OCI-LY3 (cell line): ENCODE measurements around the gene BLOC1S4.

Source experiments
- EZH2phosphoT487 ChIP-seq: fragments of 200-600 bp; shearing (Covaris generic); IDR thresholded peaks from 2 replicates; pipeline ENCODE4 v1.6.1; 2018; ENCODE audit warnings: antibody characterized with exemption, mixed run types, low read depth
- TF ChIP-seq, protein P1 (sequence below): fragments of 200-600, 300-600 bp; sonication (generic); IDR thresholded peaks from 2 replicates; pipeline ENCODE4 v1.5.1; 2014; ENCODE audit warnings: antibody characterized with exemption, low read length, low read depth

DNA sequence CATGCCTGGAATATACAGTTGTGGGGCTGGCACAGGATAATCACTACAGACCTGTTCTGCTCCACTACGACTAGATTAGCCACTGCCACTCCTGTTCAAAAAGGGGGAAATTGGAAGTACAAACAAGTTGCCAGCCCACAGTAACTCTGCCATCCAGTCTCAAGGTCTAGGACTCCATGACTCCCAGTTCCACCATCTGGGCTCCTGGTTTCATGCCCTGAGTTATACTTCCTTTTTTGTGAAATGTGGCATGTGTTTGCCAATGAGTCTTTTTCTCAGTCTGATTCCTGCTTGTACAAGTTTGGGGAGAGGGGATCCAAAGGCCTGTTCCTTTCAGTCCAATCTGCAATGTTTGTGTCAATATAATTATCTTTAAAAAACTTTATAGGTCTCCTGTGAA lies 1.0 kb upstream of the BLOC1S4 start:
- TF ChIP-seq, protein P1, sequence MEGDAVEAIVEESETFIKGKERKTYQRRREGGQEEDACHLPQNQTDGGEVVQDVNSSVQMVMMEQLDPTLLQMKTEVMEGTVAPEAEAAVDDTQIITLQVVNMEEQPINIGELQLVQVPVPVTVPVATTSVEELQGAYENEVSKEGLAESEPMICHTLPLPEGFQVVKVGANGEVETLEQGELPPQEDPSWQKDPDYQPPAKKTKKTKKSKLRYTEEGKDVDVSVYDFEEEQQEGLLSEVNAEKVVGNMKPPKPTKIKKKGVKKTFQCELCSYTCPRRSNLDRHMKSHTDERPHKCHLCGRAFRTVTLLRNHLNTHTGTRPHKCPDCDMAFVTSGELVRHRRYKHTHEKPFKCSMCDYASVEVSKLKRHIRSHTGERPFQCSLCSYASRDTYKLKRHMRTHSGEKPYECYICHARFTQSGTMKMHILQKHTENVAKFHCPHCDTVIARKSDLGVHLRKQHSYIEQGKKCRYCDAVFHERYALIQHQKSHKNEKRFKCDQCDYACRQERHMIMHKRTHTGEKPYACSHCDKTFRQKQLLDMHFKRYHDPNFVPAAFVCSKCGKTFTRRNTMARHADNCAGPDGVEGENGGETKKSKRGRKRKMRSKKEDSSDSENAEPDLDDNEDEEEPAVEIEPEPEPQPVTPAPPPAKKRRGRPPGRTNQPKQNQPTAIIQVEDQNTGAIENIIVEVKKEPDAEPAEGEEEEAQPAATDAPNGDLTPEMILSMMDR: no peak
- no peak for TF ChIP-seq EZH2phosphoT487
